Stimulated activated CD4-positive, alpha-beta T cell treated with anti-CD3 and anti-CD28 coated beads, Interleukin-15, amount 100 ng/mL, for 24 hours (primary cell): Measurements from ENCODE around the gene BPIFB1.

Experiments
- DNase-seq: peaks from one replicate; pipeline ENCODE4 v3.0.0-alpha.2; 2020

The BPIFB1 gene, protein sequence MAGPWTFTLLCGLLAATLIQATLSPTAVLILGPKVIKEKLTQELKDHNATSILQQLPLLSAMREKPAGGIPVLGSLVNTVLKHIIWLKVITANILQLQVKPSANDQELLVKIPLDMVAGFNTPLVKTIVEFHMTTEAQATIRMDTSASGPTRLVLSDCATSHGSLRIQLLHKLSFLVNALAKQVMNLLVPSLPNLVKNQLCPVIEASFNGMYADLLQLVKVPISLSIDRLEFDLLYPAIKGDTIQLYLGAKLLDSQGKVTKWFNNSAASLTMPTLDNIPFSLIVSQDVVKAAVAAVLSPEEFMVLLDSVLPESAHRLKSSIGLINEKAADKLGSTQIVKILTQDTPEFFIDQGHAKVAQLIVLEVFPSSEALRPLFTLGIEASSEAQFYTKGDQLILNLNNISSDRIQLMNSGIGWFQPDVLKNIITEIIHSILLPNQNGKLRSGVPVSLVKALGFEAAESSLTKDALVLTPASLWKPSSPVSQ

DNA sequence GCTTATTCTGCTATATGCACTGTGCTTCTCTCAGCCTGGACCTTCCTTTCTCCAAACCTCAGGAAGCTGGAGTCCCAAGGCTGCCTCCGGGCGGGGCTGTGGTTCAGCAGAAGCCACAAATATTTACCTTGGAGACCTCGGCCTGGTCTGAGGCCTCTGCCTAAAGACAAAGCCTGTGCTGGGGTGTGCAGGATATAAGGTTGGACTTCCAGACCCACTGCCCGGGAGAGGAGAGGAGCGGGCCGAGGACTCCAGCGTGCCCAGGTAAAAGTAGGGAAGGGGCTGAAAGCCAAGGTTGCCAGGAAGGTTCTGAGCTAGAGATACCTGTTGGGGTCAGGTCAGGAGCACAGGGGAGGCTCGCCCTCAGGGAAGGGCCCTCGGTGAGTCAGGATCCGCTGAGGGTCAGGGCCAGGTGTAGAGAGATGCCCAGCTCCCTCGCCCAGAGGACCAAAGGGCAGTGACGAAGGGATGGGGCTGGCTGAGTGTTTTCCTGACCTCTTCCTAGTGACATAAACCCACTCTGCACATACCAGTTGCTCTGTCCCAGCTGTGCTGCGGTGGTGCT, at the start of gene BPIFB1:
TSS of gene BPIFB1 (plus strand) at position 224 of the 565 bp plus-strand sequence. CDS start 2,860 bp downstream, outside the sequence.
- no peak for DNase-seq

DNA sequence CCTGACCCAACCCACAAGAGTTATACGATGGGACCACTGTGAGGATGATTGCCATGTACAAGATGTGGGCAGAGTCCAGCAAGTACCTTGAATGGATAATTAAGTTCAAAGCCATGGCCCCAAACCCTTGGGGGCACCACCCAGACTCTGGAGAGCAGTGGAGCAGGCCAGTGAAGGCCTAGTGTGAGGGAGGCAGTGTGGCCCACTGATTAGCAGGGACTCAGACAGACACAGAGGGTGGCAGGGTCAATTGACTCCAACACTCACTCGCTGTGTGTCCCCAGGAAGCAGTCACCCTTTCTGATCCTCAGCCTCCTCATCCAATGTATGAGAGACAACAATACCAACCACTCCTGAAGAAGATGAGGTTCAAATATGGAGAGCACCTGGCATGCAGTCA, 49.0 kb upstream of the BPIFB1 start:
- no peak for DNase-seq

DNA sequence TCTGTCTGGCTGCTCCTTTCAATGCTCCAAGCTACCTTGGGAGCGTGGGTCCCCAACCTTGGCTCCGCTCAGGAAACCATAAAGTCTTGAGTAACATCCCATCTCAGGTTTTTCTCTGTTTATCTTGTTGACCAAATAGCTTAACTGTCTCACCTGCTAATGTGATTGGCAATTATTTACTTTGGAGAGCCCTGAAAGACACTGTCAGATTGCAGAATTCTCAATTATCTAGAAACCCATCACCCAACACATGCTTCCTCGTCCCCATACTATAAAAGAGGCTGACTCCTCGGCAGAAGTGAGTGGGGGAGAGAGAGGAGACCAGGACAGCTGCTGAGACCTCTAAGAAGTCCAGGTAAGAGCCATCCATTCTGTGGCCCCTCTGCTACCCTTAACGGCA, 47.3 kb upstream of the BPIFB1 start, which contains the start of gene BPIFA1:
TSS of gene BPIFA1 (plus strand) at position 301 of the 400 bp plus-strand sequence. CDS start 1,716 bp downstream, outside the sequence.
- DNase-seq: no peak

DNA sequence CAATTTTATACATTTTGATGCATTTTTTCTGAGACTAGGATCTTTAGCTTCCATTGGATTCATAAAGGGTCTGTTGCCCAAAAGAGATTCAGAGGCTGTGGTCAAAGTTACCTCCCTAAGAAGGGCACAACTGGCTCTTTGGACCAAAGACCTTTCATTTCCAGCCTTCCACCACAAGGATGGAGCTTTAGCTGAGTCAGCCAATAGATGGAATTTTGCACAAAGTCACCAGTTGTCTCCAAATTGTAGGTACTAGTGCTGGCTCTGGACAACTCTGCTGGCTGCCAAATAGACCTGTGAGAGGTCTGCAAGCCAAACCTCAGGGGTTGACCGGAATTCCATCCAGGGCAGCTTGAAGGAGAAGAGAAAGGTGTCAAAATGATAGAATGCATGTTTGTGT, 46.7 kb upstream of the BPIFB1 start:
- DNase-seq: no peak

DNA sequence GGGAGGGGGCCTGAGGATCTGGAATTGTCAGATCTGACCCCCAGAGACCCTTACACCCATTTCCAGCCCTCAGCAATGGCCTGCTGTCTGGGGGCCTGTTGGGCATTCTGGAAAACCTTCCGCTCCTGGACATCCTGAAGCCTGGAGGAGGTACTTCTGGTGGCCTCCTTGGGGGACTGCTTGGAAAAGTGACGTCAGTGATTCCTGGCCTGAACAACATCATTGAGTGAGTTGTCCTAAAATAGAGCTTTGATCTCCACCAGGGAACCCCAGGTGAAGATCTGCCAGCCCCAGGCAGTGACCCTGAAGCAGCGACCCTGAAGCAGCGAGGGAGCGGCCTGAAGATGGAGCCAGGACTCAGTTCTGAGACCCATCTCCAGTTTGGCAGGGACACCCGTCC, 45.0 kb upstream of the BPIFB1 start:
- no peak for DNase-seq

DNA sequence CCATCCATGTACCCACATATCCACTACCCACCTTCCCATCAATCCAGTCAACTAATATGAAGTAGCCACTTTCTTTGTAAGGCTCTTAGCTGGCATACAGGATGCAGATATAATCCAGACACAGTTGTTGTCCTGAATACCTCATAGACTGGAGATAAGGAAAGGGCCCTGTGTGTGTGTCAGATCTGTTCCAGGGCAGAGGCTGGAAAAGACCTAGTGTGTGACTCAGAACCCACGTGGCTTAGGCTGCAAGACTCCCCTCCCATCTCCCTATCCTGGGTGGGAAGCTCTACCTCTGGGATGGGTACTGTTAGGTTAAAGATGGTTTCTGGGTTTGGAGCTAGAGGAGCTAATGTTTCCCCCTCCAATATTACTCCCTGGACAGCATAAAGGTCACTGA, 43.6 kb upstream of the BPIFB1 start:
- no peak for DNase-seq

DNA sequence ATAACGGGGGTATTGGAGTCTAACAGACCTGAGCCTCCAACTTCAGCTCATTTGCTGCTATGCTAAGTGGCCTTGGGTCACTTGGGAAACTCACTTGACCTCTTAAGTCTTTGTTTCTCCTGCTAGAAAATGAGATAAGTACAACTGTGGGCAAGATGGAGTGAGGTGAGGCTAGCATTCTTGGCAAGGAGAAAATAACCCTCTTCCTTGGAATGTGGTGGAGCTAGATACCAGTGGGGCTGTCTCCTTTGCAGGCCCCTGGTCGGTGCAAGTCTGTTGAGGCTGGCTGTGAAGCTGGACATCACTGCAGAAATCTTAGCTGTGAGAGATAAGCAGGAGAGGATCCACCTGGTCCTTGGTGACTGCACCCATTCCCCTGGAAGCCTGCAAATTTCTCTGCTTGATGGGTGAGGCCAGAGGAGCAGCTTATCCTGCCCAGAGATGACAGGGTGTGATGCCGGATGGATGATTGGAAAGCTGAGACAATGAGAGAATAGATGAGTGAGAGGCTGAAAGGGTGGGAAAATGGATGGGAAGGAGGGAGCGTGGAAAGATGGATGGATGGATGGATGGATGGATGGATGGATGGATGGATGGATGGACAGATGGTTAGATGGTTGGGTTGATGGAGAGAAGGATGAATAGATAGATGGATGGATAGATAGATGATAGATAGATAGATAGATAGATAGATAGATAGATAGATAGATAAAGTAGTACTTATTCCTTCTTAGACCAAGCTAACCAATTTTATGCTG, 42.9 kb upstream of the BPIFB1 start:
- no peak for DNase-seq

DNA sequence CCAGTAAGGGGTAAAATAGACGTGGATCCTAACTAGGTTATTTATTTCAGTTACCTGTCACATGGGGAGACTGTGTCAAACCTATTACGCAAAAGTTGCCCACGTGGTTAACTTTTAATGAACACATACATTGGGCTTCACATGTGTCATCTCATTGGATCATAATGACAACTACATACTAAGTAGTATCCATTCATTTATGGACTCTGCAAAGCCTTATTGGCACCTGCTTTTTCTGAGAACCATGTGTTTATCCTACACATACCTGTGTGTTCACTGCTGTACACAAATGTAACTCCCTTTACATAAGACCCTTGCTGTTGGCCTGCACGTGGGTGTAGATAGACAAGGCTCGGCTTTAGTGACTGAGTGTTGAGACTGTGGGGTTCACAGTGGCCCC, 42.1 kb upstream of the BPIFB1 start:
- DNase-seq: no peak

DNA sequence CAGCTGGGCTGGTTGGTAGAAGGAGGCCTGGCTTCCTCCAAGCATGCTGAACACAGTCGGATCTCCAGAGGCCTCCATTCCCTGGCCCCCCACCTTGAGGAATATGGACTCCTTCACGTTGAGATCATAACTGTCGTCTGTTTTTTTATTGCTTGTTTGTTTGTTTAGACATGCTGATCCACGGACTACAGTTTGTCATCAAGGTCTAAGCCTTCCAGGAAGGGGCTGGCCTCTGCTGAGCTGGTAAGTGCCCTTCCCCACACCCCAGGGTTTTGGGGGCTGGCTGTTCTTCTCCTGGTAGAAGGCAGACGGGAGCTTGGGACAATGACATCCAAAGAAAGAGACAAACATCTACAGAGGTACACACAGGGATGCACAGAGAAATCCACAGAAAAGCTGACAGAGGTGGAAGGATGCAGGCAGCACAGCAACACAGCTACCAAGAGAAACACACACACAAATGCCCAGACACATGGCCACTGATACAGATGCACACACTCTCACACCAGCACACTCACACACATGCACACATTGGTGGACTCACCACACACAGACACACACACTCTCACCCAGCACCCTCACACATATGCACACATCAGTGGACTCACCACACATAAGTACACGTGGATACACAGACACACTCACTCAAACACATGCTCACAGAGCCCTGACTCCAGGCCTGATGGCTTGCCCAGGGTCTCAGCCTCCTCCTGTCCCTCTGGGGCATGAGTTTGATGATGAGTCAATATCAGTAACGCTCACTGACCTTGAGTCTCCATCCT, 40.5 kb upstream of the BPIFB1 start:
- DNase-seq: no peak

DNA sequence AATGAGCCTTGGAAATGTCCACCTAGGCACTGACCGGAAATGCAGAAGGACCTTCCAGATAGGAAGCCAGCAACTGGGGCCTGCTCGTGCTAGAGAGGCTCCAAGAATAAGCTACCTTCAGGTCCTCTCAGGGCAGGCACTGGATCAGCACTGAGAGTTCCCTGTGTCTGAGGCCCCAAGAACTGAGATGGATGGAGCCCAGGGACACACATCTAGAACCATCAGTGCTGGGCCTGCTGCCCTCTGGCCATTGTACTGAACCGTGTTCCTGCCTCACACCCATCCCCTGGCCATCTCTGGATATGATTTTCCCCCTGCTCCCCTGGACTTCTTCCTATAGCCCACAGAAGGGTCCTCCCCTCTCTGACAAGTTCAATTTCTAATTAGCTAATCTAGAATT, 36.9 kb upstream of the BPIFB1 start:
- DNase-seq: no peak

DNA sequence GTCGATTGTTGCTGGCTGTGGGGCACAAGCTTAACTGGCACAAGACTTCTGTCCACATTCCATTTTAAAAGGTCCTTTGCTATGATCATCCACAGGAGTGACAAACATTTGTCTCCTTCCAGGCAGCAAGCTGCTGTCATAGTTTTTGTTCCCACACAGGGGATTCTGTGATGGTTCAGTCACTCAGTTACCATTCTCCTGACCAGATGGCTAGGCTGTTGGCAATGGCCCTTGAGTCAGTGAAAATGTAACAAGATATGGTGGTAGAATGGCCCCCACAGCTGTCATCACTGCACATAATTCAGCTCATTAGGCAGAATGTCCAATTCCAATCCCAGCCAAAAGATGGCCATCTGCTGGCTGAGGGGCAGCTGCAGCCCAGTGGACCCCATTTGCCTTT, 33.6 kb upstream of the BPIFB1 start:
- DNase-seq: no peak

DNA sequence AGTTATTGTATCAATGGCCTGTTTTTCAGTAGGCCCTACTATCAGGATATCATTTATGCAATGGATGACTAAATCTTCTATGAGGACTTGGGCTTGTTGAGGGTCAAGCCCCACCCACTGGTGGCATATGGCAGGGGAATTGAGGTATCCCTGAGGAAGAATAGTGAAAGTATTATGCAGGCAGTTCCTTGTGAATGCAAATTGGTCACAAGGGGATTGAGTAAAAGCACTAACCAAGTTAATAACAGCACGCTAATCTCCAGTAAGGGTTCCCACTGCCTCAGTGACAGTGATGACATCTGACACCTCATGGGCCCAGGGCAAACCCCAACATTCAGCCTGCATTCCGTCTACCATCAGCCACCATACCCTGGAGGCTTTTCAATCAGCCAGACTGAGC, 32.3 kb upstream of the BPIFB1 start:
- DNase-seq: no peak

DNA sequence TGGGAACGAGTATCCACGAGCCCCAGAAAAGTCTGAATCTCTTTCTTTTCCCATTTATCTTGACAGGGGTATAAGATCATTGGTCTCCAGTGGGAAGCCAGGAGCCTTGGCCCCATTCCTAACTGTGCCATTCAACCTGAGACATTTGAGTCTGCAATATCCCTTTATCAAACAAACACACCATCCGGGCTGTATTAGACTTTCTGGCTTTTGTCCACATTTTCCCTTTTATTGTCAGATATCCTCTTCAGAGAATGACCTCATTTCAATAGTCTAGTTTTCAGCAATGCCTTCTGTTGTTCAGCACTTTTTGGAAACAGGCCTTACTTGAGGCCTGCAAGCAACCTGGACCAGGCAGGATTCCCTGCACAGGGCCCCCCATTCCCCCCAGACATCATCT, 31.5 kb upstream of the BPIFB1 start:
- DNase-seq: no peak

DNA sequence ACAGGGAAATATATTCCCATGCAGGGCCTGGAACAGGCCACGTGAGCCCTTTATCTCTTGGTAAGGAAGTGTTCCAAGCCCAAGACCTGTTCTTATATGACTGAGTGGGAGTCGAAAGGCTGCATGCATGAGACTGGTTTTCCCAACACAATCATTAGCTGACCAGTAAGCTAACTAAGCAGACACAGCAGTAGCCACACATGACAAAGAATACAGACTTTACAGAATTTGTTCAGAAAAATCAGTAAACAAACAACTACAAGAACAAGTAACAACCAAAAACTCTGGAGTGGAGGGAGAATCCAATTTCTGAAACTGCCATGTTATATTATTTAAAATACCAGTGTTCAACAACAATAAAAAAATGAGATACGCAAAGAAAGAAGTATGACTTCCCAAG, 30.6 kb upstream of the BPIFB1 start:
- no peak for DNase-seq

DNA sequence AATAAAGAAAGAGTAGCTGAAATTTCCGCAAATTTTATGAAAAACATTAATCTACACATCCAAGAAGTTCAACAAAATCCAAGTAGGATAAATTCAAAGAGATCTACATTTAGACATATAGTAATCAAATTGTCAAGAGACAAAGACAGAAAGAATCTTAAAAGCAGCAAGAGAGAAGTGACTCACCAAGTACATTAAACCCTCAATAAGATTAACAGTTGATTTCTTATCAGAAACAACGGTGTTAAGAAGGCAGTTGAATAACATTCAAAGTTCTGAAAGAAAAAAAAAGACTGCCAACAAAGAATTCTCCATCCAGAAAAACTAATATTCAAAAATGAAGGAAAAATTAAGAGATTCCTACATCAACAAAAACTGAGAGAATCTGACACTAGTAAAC, 28.0 kb upstream of the BPIFB1 start:
- DNase-seq: no peak

DNA sequence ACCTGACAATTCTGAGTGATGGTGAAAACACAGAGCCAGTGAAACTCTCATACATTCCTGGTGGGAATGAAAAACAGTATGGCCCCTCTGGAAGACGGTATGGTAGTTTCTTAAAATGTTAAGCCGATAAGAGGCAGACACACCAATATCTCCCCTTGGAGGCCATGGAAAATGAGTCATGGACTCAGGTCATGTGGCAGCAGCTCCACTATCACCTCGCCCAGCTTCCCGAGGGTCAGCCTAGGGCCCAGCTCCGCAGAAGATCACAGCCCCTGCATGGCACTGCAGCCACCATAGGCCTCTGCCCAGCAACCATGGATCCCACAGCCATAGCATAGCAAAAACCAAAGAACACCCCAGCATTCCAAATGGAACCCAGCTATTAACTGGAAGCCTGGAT, 25.8 kb upstream of the BPIFB1 start:
- no peak for DNase-seq

DNA sequence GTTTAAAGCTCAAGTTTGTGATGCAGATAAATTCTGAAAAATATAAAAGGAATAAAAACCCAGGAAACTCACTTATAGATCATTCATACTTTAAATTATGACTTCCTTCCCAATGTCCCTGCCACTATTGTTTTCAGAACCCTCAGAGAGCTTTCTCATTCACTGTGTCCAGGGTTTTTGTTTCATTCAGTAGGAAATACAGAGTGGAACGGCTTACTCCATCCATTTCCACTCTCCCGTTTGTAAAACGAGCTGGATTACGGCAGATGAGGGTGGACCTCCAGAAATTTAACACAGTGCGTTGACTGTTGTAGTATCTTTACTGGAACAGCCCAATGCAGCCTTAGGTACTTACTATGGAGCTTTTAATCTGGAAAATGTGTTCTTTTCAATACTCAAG, 23.6 kb upstream of the BPIFB1 start:
- DNase-seq: no peak

DNA sequence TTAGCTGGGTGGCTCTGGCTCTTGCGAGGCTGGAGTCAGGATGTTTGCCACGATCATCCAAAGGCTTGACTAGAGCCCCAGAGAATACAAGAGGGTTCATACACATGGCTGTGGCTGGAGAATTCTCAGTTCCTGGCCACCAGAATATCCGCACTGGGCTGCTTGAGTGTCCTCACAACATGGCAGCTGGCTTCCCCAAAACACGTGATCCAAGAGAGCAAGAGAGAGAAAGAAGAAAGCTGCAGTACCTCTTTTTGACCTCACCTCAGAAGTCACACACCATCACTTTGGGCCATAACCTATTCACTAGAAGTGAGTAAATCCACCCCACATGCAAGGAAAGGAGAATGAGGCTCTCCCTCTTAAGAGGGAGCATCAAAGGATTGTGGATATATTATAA, 21.5 kb upstream of the BPIFB1 start:
- no peak for DNase-seq

DNA sequence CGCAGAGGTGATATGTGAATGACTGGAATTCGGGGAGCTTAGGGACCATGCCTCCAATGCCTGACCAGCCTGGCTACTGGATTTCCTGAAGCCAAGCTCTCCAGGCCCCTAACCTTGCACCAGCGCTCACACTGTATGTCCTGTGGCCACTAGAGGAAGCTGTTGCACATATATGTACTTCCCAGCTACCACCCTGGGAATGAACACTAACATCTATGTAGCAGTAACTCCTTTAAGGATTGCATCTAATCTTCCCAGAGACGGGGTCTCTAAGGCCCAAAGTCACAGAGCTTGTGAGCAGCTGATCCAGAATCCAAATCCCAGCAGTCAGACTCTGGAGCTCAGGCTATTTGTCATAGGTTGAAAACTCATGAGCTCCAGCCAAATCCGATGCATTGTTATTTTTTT, 20.4 kb upstream of the BPIFB1 start:
- DNase-seq: peak; percentile 19

DNA sequence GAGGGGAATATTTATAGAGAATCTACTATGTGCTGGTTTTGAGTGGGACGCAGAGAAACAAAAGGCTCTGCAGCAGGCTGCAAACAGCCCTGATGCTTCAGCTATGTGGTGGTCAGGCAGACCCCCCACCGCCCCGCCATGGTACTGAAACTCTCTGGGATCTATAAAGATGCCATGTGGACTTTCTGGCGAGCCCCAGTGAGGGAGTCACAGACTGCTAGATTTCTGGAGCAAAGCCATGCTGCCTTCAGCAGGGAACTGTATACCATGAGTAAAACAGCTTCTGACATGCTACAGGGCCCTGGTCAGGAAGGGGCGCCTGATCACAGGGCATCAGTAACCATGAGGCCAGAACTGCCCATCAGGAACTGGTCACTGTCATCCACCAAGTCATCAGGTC, 19.2 kb upstream of the BPIFB1 start:
- no peak for DNase-seq

DNA sequence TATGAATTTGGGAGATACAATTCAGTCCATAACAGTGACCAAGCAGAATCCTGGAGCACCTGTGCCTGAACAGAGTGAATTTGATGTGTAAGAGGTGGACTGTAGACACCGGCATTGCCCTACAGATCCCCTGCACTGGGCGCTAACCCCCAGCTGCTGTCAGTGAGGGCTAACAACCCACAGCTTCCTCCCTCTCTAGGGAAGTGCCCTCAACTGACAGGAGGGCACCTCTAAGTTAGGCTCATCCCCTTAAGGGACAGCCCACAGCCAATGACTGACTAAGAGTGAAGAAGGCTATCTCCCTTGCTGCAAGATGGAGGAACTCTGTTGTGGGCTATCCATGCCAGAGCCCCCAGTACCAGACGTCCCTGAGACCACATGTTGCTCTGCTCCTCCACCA, 15.3 kb upstream of the BPIFB1 start:
- no peak for DNase-seq

DNA sequence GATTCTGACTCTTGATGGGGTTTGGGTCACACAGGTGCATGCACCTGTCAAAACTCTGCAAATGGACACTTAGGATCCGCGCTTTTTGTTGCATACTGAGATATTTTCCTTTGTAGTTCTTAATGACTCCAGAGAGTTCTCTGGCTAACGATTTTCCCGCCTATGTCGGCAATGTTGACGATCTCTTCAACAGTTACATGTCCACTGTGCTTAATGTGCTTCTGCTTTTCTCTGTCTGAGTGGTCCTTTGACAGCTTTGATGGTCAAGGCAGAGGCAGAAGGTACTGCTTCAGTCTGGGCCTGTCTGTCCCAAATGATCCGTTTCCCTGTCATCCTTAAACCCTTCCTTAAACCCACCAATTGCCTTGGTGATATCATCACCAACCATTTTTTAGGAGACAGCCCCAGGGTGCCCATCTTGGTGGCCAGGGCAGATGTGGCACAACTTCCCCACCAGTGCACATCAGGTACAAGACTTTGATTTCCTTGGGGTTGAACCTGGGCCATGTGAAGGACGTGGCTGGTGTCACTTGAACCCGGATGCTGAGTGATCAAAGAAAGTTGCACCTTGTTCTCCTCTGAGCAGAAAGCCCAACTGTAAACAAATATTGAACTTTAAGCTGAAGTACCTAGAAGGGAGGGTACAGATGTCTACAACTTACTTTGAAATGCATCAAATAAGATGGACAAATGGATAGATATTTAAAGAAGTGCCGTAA, 10.7 kb upstream of the BPIFB1 start:
- no peak for DNase-seq
